CD14-positive monocyte (primary cell): Measurements from ENCODE around the gene OBSCN. TPM values are rescaled to one million over a fixed set of nuclear protein-coding genes. Genes with fewer than 3 reads are reported as not detected.

Source experiments
- DNase-seq, 3 donors: peaks; one replicate each; pipeline ENCODE4 v3.0.0-alpha.2; 2011 to 2022
- H2AFZ ChIP-seq: 2 replicates; pipeline ENCODE4 v1.6.0; 2012; ENCODE audit warnings: mild to moderate bottlenecking, low read depth, low read length, inconsistent platforms; ENCODE audit not compliant: insufficient read depth, poor library complexity, severe bottlenecking
- H3K27ac ChIP-seq, 2 donors: 1 replicate in 1 of 2; 2 replicates in 1 of 2; pipeline ENCODE4 v1.5.1; 2012 to 2013; ENCODE audit warnings: low read length in 2 of 2, control low read depth in 1 of 2, inconsistent platforms in 1 of 2, low read depth in 1 of 2, mild to moderate bottlenecking in 1 of 2
- H3K27me3 ChIP-seq, 2 donors: one replicate each; pipeline versions ENCODE4 v1.6.0 to v1.6.1; 2011 to 2013; ENCODE audit warnings: low read length in 2 of 2; ENCODE audit not compliant: control insufficient read depth in 2 of 2, insufficient read depth in 2 of 2
- H3K36me3 ChIP-seq, 2 donors: replicated peaks in 1 of 2; 1 replicate in 1 of 2; 2 replicates in 1 of 2; pipeline versions ENCODE4 v1.5.1 to v1.6.1; 2012 to 2013; ENCODE audit warnings: low read length in 2 of 2, control low read depth in 1 of 2, inconsistent platforms in 1 of 2, mild to moderate bottlenecking in 1 of 2; ENCODE audit not compliant: insufficient read depth in 2 of 2, control insufficient read depth in 1 of 2
- H3K4me1 ChIP-seq, 2 donors: 1 replicate in 1 of 2; 2 replicates in 1 of 2; pipeline versions ENCODE4 v1.5.1 to v1.6.1; 2012 to 2013; ENCODE audit warnings: low read length in 2 of 2, control low read depth in 1 of 2, inconsistent platforms in 1 of 2, mild to moderate bottlenecking in 1 of 2, moderate library complexity in 1 of 2; ENCODE audit not compliant: insufficient read depth in 2 of 2, control insufficient read depth in 1 of 2
- H3K4me2 ChIP-seq: replicated peaks from 2 replicates; pipeline ENCODE3; 2012; ENCODE audit warnings: low read length, moderate library complexity, mild to moderate bottlenecking; ENCODE audit not compliant: poor library complexity, severe bottlenecking; ENCODE audit errors: extremely low read depth
- H3K4me3 ChIP-seq, 3 experiments: fragments of 200-600 bp in 1 of 3; sonication (generic) in 1 of 3; replicated peaks in 1 of 3; 1 replicate in 2 of 3; 2 replicates in 1 of 3; pipeline ENCODE4 v1.5.1; 2011 to 2013; ENCODE audit warnings: low read length in 3 of 3, mild to moderate bottlenecking in 3 of 3, control low read depth in 2 of 3, low read depth in 2 of 3, inconsistent platforms in 1 of 3, moderate library complexity in 1 of 3
- H3K79me2 ChIP-seq: 2 replicates; pipeline ENCODE4 v1.6.0; 2012; ENCODE audit warnings: mild to moderate bottlenecking, control low read depth, inconsistent platforms, low read length, moderate library complexity; ENCODE audit not compliant: insufficient read depth
- H3K9ac ChIP-seq: 2 replicates; pipeline ENCODE4 v1.6.0; 2017; ENCODE audit warnings: low read length, mild to moderate bottlenecking; ENCODE audit not compliant: insufficient read depth, poor library complexity, severe bottlenecking
- H3K9me3 ChIP-seq, 2 donors: replicated peaks in 1 of 2; 1 replicate in 1 of 2; 2 replicates in 1 of 2; pipeline versions ENCODE4 v1.5.1 to v1.6.1; 2012 to 2013; ENCODE audit warnings: low read length in 2 of 2, control low read depth in 1 of 2; ENCODE audit not compliant: control insufficient read depth in 1 of 2, insufficient read depth in 1 of 2
- H4K20me1 ChIP-seq: 2 replicates; pipeline ENCODE4 v1.6.0; 2012; ENCODE audit warnings: mild to moderate bottlenecking, low read length, control low read depth, moderate library complexity; ENCODE audit not compliant: insufficient read depth
- H3K27ac Mint-ChIP-seq, 7 donors: one replicate each; pipeline ENCODE4 v1.8.0; 2020; ENCODE audit warnings: mild to moderate bottlenecking in 7 of 7, mixed read lengths in 7 of 7, moderate library complexity in 6 of 7, inconsistent platforms in 2 of 7
- H3K27me3 Mint-ChIP-seq, 3 donors: one replicate each; pipeline ENCODE4 v1.8.0; 2021 to 2022; ENCODE audit warnings: low read depth in 3 of 3, mild to moderate bottlenecking in 3 of 3, mixed read lengths in 3 of 3, moderate library complexity in 3 of 3, inconsistent platforms in 1 of 3
- H3K36me3 Mint-ChIP-seq, 2 donors: one replicate each; pipeline ENCODE4 v1.8.0; 2020; ENCODE audit warnings: mixed read lengths in 2 of 2, inconsistent platforms in 1 of 2, mild to moderate bottlenecking in 1 of 2
- H3K4me1 Mint-ChIP-seq: one replicate; pipeline ENCODE4 v1.8.0; 2020; ENCODE audit warnings: mild to moderate bottlenecking, mixed read lengths
- H3K4me3 Mint-ChIP-seq, 2 donors: one replicate each; pipeline ENCODE4 v1.8.0; 2020; ENCODE audit warnings: mild to moderate bottlenecking in 2 of 2, mixed read lengths in 2 of 2, moderate library complexity in 1 of 2
- H3K9me3 Mint-ChIP-seq, 7 donors: one replicate each; pipeline ENCODE4 v1.8.0; 2020 to 2022; ENCODE audit warnings: mixed read lengths in 7 of 7, mild to moderate bottlenecking in 6 of 7, moderate library complexity in 6 of 7, inconsistent platforms in 2 of 7
- CTCF ChIP-seq: fragments of 200-600 bp; IDR thresholded peaks from one replicate; pipeline ENCODE4 v1.8.0; 2022; ENCODE audit warnings: antibody characterized with exemption, mild to moderate bottlenecking
- WGBS: methylation state at CpG from one replicate; pipeline ENCODE4 v1.1.5; 2013; ENCODE audit warnings: missing lambda C conversion rate; ENCODE audit not compliant: insufficient coverage; 5-methylcytosine and 5-hydroxymethylcytosine counted together
- intact Hi-C, 2 donors: fragments of 100-400 bp; cut with micrococcal nuclease; formaldehyde crosslinking; loops; one replicate each; pipeline versions ENCODE4 v1.15.0 to v1.15.1; 2023
- polyA plus RNA-seq, 3 donors: library from polyadenylated mRNA; depleted of rRNA in 1 of 3; unstranded in 2 of 3; stranded (reverse) in 1 of 3; fragments of 300-500 nt in 2 of 3; fragments of >200 nt in 1 of 3; fragmentation: Illumina TruSeq in 2 of 3; gene quantifications; 1 replicate in 2 of 3; 2 replicates in 1 of 3; pipeline ENCODE4 v1.2.3, GENCODE V29; 2012 to 2021

Gene OBSCN
- polyA plus RNA-seq, 3 donors, result 0.57 to 1.5 (median 0.76) TPM

- no peak overlapping the region for H3K9ac ChIP-seq
- no peak overlapping the region for H3K27ac ChIP-seq
- Mint-ChIP-seq H3K4me1 (no peaks in the 10 kb centered on the region), H3K36me3 (no peaks in the 10 kb centered on the region), H3K27me3 (peaks cover 1 to 2% (median 2%) of the 10 kb centered on the region in 3 donors), H3K4me3 (no peak overlapping the region), H3K27ac (no peak overlapping the region), H3K9me3 (peaks cover 11 to 22% (median 16%) of the 10 kb centered on the region in 7 donors)
- H3K4me1 ChIP-seq, result no peaks in the 10 kb centered on the region
- H3K79me2 ChIP-seq, result no peaks in the 10 kb centered on the region
- no peaks in the 10 kb centered on the region for H3K36me3 ChIP-seq
- TF ChIP-seq CTCF, result no peak
- peaks cover 11 to 17% of the 10 kb centered on the region in 2 donors for H3K9me3 ChIP-seq
- no peak overlapping the region for H2AFZ ChIP-seq
- intact Hi-C loops, result no loop called here
- H4K20me1 ChIP-seq, result no peaks in the 10 kb centered on the region
- DNase-seq, result no peak
- no peak overlapping the region for H3K4me3 ChIP-seq
- H3K27me3 ChIP-seq, result no peaks in the 10 kb centered on the region
- no peak overlapping the region for H3K4me2 ChIP-seq
- 87% methylated on average over 2 of the region's 3 CpGs for WGBS
Measured at GRCh38 chr1:228194436-228194835, 13.4 kb upstream of the OBSCN start.

DNA sequence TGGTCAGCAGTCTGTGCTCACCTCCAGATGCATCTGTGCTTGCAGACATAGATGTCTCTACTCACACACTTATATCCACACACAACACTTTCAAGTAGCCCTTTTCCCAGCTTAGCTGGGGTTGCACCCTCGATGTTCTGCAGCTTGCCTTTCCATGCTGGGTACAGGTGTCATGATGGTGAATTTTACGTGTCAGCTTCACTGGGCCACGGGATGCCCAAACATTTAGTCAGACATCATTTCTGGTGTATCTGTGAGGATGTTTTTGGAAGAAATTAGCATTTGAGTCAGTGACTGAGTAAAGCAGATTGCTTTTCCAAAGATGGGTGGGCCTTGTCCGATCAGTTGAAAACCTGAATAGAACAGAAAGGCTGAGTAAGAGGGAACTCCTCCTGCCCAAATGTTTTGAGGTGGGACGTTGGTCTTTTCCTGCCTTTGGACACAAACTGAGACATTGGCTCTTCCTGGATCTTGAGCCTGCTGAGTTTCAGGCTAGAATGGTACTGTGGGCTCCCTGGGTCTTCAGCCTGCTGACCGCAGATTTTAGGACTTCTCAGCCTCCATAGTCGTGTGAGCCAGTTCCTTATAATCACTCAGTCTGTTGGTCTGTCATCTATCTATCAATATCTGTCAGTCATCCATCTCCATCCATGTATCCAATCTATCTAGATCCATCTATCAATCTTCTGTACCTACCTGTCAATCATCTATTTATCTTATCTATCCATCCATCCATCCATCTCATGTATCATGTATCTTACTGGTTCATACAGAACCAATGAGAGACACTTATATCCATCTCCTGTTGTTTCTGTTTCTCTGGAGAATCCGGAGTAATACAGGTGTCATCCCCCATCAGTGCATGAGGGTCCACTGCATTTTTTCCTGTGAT lies 12.7 kb upstream of the OBSCN start:
- Histone ChIP-seq H3K4me3 (no peak overlapping the region), H2AFZ (no peak overlapping the region), H3K4me2 (no peak overlapping the region), H3K9ac (no peak overlapping the region), H3K4me1 (no peaks in the 10 kb centered on the region), H3K27me3 (no peaks in the 10 kb centered on the region), H3K27ac (no peak overlapping the region), H3K9me3 (peaks cover 14 to 24% of the 10 kb centered on the region in 2 donors), H3K79me2 (no peaks in the 10 kb centered on the region), H3K36me3 (no peaks in the 10 kb centered on the region), H4K20me1 (no peaks in the 10 kb centered on the region)
- TF ChIP-seq CTCF, result no peak
- peaks cover 1 to 2% (median 2%) of the 10 kb centered on the region in 3 donors for H3K27me3 Mint-ChIP-seq
- H3K27ac Mint-ChIP-seq, result peak overlapping the region in 1 of 7 donors; percentile 18
- no peak for DNase-seq
- 97% methylated on average over 7 of the region's 8 CpGs for WGBS
- intact Hi-C loops, result no loop called here
- no peak overlapping the region for H3K4me3 Mint-ChIP-seq
- H3K4me1 Mint-ChIP-seq, result no peaks in the 10 kb centered on the region
- peaks cover 14 to 26% (median 22%) of the 10 kb centered on the region in 7 donors for H3K9me3 Mint-ChIP-seq
- H3K36me3 Mint-ChIP-seq, result no peaks in the 10 kb centered on the region
